ENCODE measurements around the gene KIAA2012.

KIAA2012 gene

DNA sequence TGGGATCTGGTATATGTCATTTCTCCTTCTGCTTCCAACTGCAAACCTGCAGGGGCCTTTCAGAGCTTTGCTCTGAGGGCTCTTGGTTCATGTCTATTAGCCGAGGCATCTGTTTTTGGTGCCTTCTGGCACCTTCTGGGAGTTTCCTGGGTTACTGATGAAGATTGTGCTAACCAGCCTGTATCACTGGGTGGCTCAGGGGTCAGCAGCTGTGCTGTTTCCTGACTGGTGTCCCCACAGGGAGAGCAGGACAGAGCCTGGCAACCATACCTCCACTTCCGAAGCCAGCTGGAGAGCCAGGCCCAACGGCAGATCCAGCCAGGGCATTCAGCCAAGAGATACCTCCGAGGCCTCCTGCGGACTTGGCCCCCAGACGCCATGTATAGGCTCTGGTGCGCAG is 17.5 kb downstream of the KIAA2012 start:
- no peak for DNase-seq

DNA sequence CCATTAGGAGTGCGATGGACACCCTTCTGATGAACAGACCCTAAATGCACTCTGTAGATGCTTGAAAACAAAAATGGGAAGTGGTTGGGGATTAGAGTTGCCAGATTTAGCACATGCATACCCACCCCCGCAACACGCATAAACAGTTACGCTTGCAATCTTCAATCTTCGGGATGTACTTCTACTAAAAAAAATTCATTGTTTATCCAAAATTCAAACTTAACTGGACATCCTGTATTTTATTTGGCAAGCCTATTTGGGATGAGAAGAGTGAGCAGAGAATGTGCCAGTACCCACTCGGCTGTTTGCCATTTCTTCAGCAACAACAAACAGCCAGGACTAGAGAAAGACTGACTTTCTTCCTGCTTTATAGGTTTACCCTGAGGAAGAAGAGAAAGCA is 18.4 kb downstream of the KIAA2012 start:
- DNase-seq: no peak

DNA sequence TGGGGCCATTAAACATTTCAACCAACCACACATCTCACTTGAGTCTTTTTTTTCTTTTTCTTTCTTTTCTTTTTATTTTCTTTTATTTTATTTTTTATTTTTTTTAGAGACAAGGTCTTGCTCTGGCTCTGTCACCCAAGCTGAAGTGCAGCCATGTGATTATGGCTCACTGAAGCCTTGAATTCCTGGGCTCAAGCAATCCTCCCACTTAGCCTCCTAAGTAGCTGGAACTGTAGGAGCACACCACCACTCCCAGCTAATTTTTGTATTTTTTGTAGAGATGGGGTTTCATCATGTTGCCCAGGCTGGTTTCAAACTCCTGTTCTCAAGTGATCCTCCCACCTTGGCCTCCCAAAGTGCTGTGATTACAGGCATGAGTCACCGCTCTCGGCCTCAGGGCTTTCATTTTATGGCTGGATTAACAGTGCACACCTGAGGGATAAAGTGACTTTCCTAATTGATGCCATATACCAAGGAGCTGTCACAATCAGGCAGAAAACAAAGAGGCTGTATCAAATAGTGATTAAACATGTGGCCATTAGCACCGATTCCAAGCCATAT is 21.5 kb downstream of the KIAA2012 start:
- DNase-seq: no peak

- no peak for DNase-seq
Measured at GRCh38 chr2:202095235-202095634, 22.2 kb downstream of the KIAA2012 start.

DNA sequence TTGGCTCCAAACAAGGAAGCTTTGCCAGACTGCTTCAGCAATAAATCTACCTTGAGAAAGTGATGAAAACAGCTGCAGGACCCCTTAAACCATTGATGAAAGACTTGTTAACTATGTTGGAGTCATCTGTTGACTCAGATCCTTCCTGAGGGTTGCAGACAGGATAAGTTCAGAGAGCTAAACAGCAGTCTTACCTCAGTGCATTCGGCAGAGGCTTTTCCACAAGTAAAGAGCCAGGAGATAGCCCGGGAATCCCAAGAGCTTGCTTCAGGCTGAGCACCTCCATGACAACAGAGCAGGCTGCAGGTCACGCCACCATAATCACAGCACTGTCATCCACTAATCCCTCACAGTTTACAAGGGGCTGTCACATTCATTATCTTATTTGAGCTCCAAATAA is 23.7 kb downstream of the KIAA2012 start:
- DNase-seq: no peak

GRCh38 chr2:202098291-202098690 is 25.2 kb downstream of the KIAA2012 start:
- no peak for DNase-seq

GRCh38 chr2:202099515-202099914 is 26.5 kb downstream of the KIAA2012 start:
- no peak for DNase-seq

DNA sequence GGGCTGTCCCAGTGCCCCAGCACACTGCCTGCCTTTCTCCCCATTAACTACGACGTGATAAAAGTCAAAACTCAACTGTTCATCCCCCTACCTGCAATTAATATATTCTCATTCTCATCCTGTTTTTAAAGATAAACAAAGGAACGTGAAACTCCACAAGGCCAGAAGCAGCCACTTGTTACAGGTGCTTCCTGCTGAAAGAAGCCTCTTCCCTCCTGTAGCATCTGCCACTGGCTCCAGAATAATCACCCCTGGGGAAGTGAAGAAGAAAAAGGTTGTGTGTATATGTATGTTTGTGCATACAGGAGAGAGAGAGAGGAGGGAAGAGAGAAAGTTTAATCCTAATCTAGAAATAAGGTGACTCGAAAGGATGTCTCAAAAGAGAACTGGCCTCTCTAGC is 27.1 kb downstream of the KIAA2012 start:
- DNase-seq: no peak

- DNase-seq: no peak
Measured at GRCh38 chr2:202101026-202101579, 28.0 kb downstream of the KIAA2012 start.

DNA sequence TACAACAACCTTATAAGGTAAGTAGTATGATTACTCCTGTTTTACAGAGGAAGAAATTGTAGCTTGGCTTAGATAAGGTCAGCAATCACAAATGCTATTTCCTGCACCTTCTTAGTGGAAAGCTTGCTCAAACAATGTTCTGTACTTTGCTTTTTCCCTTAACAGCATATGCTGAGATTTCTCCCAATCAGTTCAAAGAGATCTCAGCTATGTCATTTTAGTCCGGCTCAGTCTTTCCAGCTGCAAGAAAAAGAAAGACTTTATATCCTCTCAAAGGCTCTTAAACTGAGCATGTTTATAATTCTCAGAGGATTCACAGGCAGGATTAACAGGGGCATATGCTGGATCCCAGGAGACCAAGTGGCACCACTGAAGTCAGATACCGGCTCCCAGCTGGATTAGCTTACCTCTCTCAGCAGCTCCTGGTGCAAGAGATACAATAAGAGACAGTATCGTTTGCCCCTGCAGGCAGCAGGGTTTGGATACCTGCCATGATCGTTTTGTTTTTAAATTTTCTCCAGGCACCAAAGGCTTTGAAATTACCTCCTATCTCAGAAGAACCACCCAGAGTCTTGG is 29.5 kb downstream of the KIAA2012 start:
- DNase-seq: no peak

DNA sequence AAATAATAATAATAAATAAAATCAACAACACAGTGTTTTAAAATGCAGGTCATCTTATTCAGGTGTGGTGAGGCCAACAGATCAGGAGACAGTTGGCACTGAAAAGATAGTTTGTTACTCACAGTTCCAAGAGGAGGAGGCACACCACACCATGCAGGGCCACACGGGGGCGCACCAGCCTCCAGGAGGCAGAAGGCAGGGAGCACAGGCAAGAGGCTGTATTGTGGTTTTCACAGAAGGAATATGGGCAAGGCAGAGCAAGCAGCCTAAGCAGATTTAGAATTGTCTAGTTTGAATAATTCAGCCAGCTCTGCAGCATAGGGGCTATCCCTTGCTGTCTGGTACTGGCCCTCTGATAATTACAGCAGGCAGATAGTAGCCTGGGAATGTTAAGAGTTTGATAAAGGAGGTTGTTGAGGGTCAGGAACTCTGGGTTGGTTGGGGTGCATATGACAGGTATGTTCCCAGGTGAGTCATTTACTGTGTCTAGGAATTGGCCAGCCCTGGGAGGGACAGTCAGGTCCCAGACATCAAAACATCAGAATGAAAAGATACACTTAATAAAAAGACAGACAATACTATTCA is 31.3 kb downstream of the KIAA2012 start:
- peak in 1 of 2 donors; percentile 3 for DNase-seq

- no peak for DNase-seq
Measured at GRCh38 chr2:202105025-202105424, 32.0 kb downstream of the KIAA2012 start.

- no peak for DNase-seq
Measured at GRCh38 chr2:202108345-202108744, 35.3 kb downstream of the KIAA2012 start.

- no peak for DNase-seq
Measured at GRCh38 chr2:202109139-202109736, 36.2 kb downstream of the KIAA2012 start.

GRCh38 chr2:202109737-202110184 is 36.7 kb downstream of the KIAA2012 start:
- DNase-seq: no peak

DNA sequence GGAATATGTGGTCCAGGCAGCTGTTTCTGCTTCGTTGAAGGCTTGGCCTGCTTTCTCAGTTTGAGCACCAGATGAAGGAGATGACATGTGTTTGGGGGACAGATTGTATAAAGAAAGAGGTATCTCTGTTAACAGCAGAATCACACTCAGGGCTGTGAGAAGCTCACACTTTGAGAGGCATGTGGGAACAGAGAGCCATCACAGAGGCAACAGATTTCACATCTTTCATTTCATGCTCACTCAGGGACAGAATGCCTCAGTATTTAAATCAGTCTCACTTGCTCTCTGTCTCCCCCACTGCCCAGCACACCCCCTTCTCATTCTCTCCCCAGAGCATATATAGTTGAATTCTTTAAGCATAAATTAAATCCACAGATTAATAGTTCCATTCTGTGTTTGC is 37.4 kb downstream of the KIAA2012 start:
- no peak for DNase-seq

DNA sequence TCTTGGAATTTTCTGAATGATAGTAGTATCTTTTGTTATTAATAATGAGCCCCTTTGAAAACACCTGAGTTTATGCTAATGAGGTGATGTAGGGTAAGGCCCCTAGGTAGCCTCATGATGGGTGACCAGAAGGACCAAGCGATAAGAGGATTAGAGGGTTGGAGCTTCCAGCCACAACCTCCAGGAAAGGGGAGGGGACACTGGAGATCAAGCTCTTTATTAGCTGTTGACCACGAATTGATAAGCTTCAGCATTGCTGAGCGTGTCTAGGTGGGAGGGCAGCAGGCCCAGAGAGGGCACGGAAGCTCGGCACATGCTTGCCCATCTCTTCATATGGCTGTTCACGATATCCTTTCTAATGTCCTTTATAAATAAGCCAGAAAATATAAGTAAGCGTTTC is 39.0 kb downstream of the KIAA2012 start:
- DNase-seq: no peak

- no peak for DNase-seq
Measured at GRCh38 chr2:202113571-202114142, 40.6 kb downstream of the KIAA2012 start.

DNA sequence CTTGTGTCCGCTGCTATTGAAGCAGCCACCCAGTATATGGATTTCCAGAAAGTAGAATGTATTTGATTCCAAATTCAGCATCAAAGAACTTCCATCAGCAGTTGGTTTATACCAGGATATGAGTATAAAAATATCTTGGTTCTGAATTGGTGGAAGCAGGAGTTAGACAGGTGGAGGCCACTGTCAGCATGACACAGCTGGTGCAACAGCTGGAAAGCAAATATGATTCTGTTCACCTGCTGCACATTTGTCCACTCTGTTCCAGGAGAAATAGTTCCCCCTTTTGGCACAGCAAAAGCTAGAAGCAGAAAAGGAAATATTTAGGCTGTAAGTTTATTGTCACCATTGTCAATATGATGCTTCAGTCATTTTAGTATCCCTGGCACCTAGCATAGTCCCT is 41.2 kb downstream of the KIAA2012 start:
- DNase-seq: no peak

GRCh38 chr2:202114795-202115194 is 41.7 kb downstream of the KIAA2012 start:
- DNase-seq: no peak

GRCh38 chr2:202115479-202115971 is 42.5 kb downstream of the KIAA2012 start:
- DNase-seq: no peak

- no peak for DNase-seq
Measured at GRCh38 chr2:202116691-202117090, 43.6 kb downstream of the KIAA2012 start.

DNA sequence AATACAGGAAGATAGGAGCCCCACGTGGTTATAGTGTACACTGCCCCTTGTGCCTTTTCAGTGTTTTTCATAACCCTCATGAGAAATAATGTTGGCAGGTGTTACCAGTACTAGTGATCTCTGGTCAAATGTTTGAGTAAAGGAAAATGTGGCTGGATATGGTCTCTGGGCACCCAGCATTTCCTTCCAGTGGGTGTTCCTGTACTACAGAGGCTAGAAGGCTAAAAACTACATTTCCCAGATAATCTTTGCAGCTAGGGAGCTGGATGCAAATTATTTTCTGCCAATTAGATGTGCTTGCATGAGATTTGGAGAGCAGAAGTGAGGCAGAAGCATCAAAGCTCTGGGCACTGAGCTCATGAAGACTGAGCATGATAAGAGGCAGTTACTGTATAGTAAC is 45.1 kb downstream of the KIAA2012 start:
- no peak for DNase-seq

DNA sequence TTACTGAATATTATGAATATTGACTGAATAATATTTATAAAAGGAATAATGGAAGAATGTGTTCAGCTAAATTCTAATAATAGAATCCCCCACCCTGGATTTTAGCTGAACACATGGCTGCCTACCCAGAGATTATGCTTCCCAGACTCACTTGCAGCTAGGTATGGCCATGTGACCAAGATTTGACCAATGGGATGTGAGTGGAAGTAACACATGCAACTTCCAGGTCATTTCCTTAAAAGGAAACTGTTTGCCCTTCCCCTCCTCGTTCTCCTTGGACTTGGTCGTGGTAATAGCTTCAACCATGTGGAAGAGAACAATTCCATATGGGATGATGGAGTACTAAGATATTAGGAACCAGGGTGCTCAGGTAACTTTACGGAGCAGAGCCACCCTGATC is 47.8 kb downstream of the KIAA2012 start:
- no peak for DNase-seq
